Endodermal cell (in vitro differentiated cells): ENCODE results near the gene FOSB. TPM values are rescaled to one million over a fixed set of nuclear protein-coding genes. Genes with fewer than 3 reads are reported as not detected.
A peak's percentile ranks its signal among the peaks of the same experiment; 100 is the strongest.

Source experiments
- DNase-seq: peaks from one replicate; pipeline ENCODE4 v3.0.0-alpha.2; 2017
- H3K27ac ChIP-seq: 2 replicates; pipeline ENCODE4 v1.5.1; 2013; ENCODE audit warnings: mild to moderate bottlenecking, low read depth, low read length, moderate library complexity
- H3K27me3 ChIP-seq: 2 replicates; pipeline ENCODE4 v1.6.1; 2013; ENCODE audit warnings: mild to moderate bottlenecking, low read length, moderate library complexity; ENCODE audit not compliant: insufficient read depth, control insufficient read depth, poor library complexity, severe bottlenecking
- H3K36me3 ChIP-seq: 2 replicates; pipeline ENCODE4 v1.7.0; 2013; ENCODE audit warnings: mild to moderate bottlenecking, low read length, moderate library complexity; ENCODE audit not compliant: control insufficient read depth, insufficient read depth
- H3K4me1 ChIP-seq: one replicate; pipeline ENCODE4 v1.7.0; 2013; ENCODE audit warnings: low read length; ENCODE audit not compliant: control insufficient read depth, insufficient read depth
- H3K4me3 ChIP-seq: 2 replicates; pipeline ENCODE4 v1.5.1; 2013; ENCODE audit warnings: mild to moderate bottlenecking, low read length, moderate library complexity
- H3K9ac ChIP-seq: 2 replicates; pipeline ENCODE4 v1.6.1; 2013; ENCODE audit warnings: mild to moderate bottlenecking, low read length, moderate library complexity; ENCODE audit not compliant: poor library complexity, severe bottlenecking; ENCODE audit errors: extremely low read depth
- H3K9me3 ChIP-seq: 2 replicates; pipeline ENCODE4 v1.6.1; 2013; ENCODE audit warnings: mild to moderate bottlenecking, low read length, moderate library complexity; ENCODE audit not compliant: control insufficient read depth
- H3K27ac Mint-ChIP-seq: 2 replicates; pipeline ENCODE4 v1.8.0; 2020; ENCODE audit warnings: mixed read lengths
- H3K27me3 Mint-ChIP-seq: 2 replicates; pipeline ENCODE4 v1.8.0; 2021; ENCODE audit warnings: mild to moderate bottlenecking, mixed read lengths; ENCODE audit not compliant: insufficient read depth
- H3K36me3 Mint-ChIP-seq: 2 replicates; pipeline ENCODE4 v1.8.0; 2020; ENCODE audit warnings: low read depth, mixed read lengths
- H3K4me1 Mint-ChIP-seq: 2 replicates; pipeline ENCODE4 v1.8.0; 2020; ENCODE audit warnings: mixed read lengths
- H3K4me3 Mint-ChIP-seq: 2 replicates; pipeline ENCODE4 v1.8.0; 2020; ENCODE audit warnings: mild to moderate bottlenecking, moderate library complexity, mixed read lengths
- H3K9me3 Mint-ChIP-seq: 2 replicates; pipeline ENCODE4 v1.8.0; 2020; ENCODE audit warnings: mild to moderate bottlenecking, mixed read lengths
- CTCF ChIP-seq: fragments of 200-600 bp; sonication (generic); conservative IDR thresholded peaks from 2 replicates; pipeline ENCODE4 v1.5.0; 2021; ENCODE audit warnings: antibody characterized with exemption, mild to moderate bottlenecking
- WGBS, 2 experiments: methylation state at CpG; one replicate each; pipeline versions ENCODE4 v1.1.5 to v1.1.7; 2013; ENCODE audit warnings: missing lambda C conversion rate in 2 of 2, mixed read lengths in 1 of 2; ENCODE audit not compliant: insufficient coverage in 1 of 2, insufficient read length in 1 of 2; 5-methylcytosine and 5-hydroxymethylcytosine counted together
- total RNA-seq, 2 donors: library from RNA; stranded (reverse); fragmentation: NEBNext Ultra II Directional in 1 of 2; extraction: Animal tissue kit (Norgen Biotek cat#: 25700) in 1 of 2; gene quantifications; 2 replicates in 1 of 2; 3 replicates in 1 of 2; pipeline ENCODE4 v1.2.1, GENCODE V29; 2021

Gene FOSB
- total RNA-seq, 2 donors from 2014 or later = 1.6 to 3.0 TPM

- no peak overlapping the region for H3K27ac ChIP-seq
Measured at GRCh38 chr19:45419895-45420294, 47.9 kb upstream of the FOSB start.

GRCh38 chr19:45420356-45420755 is 47.4 kb upstream of the FOSB start:
- H3K4me3 Mint-ChIP-seq = no peak overlapping the region
- H3K4me3 ChIP-seq = no peak overlapping the region
- peaks cover 36% of the 10 kb centered on the region for H3K36me3 Mint-ChIP-seq
- H3K4me1 Mint-ChIP-seq = peaks cover 15% of the 10 kb centered on the region
- WGBS, 2 experiments = 89 to 90% methylated on average over 9 to 10 of the region's 10 CpGs
- H3K27ac Mint-ChIP-seq = no peak overlapping the region
- H3K27me3 Mint-ChIP-seq = no peaks in the 10 kb centered on the region
- no peaks in the 10 kb centered on the region for H3K27me3 ChIP-seq
- no peak overlapping the region for H3K9ac ChIP-seq
- H3K4me1 ChIP-seq = no peaks in the 10 kb centered on the region
- peak; percentile 66 for DNase-seq
- H3K9me3 ChIP-seq = no peaks in the 10 kb centered on the region
- no peak overlapping the region for H3K27ac ChIP-seq
- no peaks in the 10 kb centered on the region for H3K9me3 Mint-ChIP-seq
- TF ChIP-seq CTCF = no peak
- peaks cover 12% of the 10 kb centered on the region for H3K36me3 ChIP-seq

More at GRCh38 chr19:45419895-45420294, 47.9 kb upstream of the FOSB start:
- Mint-ChIP-seq H3K4me3 (no peak overlapping the region), H3K9me3 (no peaks in the 10 kb centered on the region), H3K27ac (no peak overlapping the region), H3K4me1 (peaks cover 15% of the 10 kb centered on the region), H3K27me3 (no peaks in the 10 kb centered on the region), H3K36me3 (peaks cover 36% of the 10 kb centered on the region)
- H3K9me3 ChIP-seq = no peaks in the 10 kb centered on the region
- TF ChIP-seq CTCF = no peak
- no peak for DNase-seq
- H3K4me1 ChIP-seq = no peaks in the 10 kb centered on the region
- H3K4me3 ChIP-seq = no peak overlapping the region
- WGBS, 2 experiments = 92% methylated on average over 3 of the region's 3 CpGs; no CpG with 5 or more reads in 1 of the 2 experiments
- H3K27me3 ChIP-seq = no peaks in the 10 kb centered on the region
- H3K9ac ChIP-seq = no peak overlapping the region
- H3K36me3 ChIP-seq = peaks cover 13% of the 10 kb centered on the region

- H3K9ac ChIP-seq = no peak overlapping the region
- Mint-ChIP-seq H3K4me3 (no peak overlapping the region), H3K27ac (no peak overlapping the region), H3K9me3 (no peaks in the 10 kb centered on the region), H3K36me3 (peaks cover 33% of the 10 kb centered on the region), H3K4me1 (peaks cover 15% of the 10 kb centered on the region), H3K27me3 (no peaks in the 10 kb centered on the region)
- WGBS, 2 experiments = 95 to 100% methylated on average over 5 to 6 of the region's 6 CpGs
- H3K27me3 ChIP-seq = no peaks in the 10 kb centered on the region
- TF ChIP-seq CTCF = no peak
- H3K27ac ChIP-seq = no peak overlapping the region
- no peaks in the 10 kb centered on the region for H3K4me1 ChIP-seq
- H3K36me3 ChIP-seq = peaks cover 8% of the 10 kb centered on the region
- H3K9me3 ChIP-seq = no peaks in the 10 kb centered on the region
- no peak for DNase-seq
- no peak overlapping the region for H3K4me3 ChIP-seq
Measured at GRCh38 chr19:45420871-45421270, 46.9 kb upstream of the FOSB start.
